Umbilical cord (tissue), 2 donors: ENCODE data around the gene CCDC167. TPM values are rescaled to one million over a fixed set of nuclear protein-coding genes. Genes with fewer than 3 reads are reported as not detected.

Source experiments
- DNase-seq: peaks from one replicate; pipeline ENCODE4 v3.0.0-alpha.2; 2015; ENCODE audit warnings: low spot score
- total RNA-seq: library from RNA; depleted of rRNA; stranded (reverse); fragments of >200 nt; gene quantifications from one replicate; pipeline ENCODE4 v1.2.3, GENCODE V29; 2014; ENCODE audit warnings: low replicate concordance; ENCODE audit not compliant: insufficient read depth

Gene CCDC167
- total RNA-seq, 1 donor from 2014 or later = 13.0 TPM

DNA sequence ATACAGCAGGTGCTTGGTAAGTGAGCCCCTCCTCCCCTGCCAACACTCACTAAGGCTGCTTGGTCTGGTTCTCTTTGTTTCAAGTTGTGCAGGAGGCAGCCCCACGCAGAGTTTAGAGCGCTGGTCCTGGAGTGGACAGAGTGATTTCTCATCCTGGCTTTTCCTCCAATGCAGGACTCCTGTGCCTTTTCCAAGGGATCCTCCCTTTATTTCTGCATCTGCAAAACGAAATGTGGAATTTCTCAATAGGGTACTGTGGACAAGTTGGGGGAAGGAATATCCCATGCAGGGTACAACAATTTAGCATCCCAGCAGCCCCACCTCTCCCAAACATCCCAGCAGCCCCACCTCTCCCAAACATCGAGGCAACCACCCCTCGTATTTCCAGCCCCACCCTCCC lies 30.6 kb upstream of the CCDC167 start:
- DNase-seq = no peak

DNA sequence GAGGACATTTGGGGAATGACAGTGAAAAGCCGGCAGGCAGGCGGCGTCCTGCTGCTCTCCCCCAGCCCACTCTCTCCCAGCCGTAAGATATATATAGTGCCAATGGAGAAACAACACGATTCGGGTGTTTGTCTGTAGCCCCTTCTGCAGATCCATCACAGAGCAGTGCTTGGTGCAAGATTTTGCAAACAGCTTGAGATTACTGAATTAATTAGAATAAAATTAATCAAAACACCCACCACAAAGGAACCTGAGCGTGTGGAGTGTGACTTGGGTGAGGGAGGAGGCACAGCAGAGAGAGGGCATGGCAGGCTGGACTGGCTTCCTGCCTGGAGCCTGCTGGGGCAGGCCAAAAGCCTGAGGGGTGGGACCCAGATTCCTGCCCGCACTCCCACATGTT lies 28.8 kb upstream of the CCDC167 start:
- no peak for DNase-seq

DNA sequence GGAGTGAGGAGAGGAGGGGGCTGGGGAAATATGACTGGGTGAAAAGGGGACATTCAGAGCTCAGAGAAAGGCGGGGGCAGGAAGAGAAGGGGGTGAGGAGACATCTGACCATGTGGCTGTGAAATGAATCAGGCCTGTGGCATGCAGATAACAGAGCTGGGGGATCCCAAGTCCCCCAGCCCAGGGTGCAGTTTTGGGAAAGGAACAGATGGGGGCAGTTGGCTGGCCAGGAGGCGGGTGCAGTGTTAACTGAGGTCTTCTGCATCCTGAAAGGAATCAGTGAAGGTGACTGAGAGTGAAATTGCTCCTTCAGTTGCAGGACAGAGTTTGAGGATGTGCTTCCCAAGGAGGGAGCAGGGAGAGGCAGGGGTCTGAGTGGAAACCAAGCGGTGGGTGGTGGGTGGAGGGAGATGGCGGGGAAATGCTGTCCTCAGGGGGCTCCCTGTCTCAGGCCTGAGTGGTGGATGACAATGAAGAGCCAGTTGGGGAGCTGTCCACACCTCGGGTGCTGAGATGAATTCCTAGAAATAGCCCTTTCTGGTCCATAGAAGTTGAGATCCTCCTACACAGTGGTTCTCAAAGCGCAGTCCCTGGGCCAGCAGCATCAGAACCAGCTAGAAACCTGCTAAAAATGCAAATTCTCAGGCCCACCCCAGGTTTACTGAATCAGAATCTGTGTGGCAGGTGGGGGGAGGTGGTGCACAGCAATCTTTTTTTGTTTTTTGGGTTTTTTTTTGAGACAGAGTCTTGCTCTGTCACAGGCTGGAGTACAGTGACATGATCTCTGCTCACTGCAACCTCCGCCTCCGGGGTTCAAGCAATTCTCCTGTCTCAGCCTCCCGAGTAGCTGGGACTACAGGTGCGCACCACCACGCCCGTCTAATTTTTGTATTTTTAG lies 26.0 kb upstream of the CCDC167 start:
- no peak for DNase-seq

DNA sequence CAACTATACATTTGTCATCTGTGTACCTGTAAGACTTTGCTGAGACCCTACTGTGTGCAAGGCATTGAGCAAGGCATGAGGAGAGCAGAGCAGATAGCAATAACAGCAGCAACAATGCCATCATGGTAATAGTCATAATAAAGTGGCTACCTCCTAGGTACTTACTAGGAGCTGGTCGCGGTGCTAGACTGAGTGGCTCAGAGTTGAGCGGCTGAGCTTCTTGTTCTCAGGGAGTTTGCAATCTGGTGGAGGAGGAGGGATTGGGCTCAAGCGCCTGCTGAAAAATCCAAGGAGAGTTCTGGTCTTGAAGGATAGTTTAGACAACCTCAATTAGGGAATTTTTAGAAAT lies 25.3 kb upstream of the CCDC167 start:
- DNase-seq = no peak

DNA sequence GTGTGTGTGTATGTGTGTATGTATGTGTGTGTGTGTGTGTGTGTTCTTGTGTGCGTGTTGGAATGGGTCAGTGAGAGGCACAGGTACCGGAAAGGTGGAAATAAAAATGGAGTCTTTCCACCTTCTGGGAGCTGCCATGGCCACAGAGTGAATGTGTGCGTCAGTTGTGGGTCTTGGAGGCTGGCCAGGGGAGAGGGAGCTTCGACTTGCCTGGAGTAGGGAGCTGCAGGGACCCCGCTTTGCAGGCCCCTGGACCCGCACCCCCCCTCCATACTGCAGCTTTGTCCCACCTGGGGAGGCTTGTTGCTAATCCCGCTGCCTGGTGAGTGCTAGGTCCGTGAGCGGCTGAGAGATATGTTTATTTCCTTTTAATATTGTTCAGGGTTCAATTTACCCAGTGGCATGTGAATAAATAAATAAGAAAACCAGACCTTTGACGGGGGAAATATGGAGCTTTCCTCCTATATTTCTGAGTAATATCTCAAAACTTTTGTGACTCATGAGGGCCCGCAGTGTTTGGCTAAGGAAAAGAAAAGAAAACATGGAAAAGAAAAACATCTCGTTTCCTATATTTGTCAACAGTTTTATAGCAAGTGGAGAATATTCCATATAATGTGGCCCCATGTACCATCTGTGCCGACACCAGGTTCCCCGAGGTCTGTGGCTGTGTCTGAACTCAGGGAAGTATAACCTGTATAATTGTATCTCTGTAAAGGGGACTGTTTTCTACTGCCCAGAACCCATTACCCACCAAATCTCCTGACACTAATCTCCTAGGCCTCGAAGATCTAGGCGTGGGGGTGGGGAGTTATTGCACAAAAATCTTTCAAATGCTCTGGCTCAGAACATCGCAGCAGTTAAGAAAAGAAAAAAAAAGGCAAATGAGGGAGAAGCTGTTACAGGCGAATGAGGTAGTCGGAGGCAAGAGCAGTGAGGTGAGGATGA lies 24.6 kb upstream of the CCDC167 start:
- no peak for DNase-seq

DNA sequence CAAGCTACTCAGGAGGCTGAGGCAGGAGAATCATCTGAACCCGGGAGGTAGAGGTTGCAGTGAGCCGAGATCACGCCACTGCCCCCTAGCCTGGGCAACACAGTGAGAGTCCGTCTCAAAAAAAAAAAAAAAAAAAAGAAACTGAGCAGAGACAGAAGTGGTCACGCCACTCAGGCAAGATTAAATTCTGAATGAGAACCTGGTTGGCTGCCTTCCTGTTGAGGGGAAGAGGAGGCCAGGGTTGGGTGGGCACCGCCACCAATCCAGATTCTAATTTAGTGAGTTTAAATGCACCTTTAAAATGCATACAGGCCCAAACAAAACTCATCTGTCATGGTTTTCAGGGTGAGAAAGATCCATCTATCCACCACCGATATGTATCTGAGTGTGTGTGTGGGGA lies 23.7 kb upstream of the CCDC167 start:
- DNase-seq = no peak

DNA sequence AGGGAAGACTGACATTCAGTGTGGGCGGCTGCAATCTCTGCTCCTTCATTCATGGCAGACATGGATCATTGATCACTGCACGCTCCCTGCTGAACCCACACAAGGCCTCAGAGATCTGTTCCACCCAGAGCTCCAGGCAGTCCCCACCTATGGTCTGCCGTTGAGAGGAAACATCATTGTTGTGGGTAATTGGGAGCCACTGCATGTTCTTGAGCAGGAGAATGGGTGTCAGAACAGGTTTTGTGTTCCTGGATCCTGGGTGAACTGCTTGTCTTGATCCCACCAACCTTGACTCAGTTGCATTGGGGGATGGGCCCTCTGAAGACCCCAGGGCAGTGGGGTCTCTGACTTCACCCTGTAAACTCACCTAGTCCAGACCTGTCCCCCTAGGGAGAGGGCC lies 23.1 kb upstream of the CCDC167 start:
- DNase-seq = no peak

DNA sequence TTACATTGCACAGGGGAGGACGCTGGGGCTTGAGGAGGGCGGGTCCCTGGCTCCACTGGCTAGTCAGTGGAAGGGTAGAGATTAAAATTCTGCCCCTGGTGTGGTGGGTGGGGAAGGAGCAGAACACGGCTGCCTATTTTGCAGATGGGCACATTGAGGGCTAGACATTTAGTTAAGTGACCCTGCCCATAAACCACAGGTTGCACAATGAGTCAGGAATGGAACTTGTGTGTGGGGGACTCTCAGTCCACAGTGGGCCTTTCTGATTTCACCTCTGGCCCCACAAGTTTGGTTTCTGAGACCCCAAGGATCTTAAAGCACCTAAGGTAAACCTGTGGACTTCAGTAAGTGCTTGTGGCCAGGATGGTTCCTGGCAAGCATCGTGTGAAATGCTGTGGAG lies 22.0 kb upstream of the CCDC167 start:
- no peak for DNase-seq

DNA sequence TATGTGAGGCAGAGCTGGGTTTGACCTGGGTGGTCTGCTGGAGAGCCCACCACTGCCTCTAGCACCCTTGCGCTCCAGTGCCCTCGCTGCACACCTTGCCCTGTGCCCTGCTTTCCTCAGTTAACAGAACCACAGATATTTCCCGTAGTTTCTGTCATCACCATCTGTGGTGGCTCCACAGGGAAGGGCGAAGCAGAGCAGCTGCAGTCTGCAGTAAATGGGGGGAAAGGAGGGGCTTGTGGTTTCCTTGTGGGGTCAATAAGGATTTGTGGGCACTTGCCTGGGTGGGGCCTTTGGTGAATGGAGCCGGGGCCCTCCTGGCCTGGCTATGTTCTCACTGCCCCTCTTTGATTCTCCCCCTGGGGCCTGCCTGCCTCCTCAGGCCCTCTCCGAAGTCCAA lies 21.2 kb upstream of the CCDC167 start:
- no peak for DNase-seq

DNA sequence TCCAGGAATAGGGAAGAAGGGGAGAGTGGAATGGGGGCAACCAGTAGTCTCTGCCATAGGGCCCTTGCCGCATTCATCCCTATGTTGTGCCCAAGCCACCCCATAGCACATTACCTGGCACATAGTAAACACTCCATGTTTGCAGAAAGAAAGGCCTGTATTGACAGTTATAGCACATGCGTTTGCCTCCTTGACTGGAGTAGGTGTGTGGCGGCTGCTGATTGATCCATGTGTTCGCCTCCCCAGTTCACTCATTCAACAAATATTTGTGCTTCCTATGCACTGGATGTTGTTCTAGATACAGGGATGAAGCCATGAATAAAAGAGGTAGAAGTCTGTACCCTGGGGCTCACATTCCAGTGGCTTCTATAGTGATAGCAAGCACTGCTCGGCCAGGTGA lies 19.8 kb upstream of the CCDC167 start:
- no peak for DNase-seq

DNA sequence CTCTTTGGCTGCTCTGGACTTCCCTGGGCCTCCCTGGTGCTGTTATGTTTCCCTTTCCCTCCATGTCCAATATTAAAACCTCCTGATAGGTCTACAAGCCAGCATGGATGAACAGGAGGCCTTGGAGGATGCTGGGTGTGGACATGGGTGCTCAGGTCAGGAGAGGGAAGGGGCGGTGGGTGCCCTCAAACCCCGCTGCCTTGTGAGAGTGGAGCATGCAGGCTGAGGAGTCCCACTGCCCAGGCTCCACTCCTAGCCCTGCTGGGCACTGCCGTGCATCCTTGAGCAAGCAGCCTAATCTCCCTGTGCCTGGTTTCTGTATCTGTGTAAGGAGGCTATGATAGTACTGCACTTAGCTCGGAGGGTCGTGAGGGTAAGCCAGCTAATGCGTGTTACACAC lies 18.4 kb upstream of the CCDC167 start:
- DNase-seq = no peak

DNA sequence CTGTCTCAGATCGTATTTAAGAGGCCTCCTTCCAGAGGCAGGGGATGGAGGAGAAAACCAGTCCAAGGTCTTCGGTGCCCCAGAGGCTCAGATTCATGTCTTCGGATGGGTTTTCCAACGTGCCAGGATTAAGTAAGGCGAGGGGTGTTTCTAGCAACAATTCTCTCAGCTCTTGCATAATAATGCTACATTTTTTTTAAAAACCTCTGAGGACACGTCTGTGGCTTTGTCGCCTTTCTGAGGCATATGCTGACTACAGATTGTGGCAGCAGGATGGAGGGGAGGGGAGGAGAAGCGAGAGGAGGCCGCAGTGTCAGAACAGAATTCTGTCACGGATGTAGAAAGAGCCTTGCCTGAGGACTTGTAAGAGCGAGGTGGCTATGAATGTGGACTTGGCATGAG lies 17.7 kb upstream of the CCDC167 start:
- no peak for DNase-seq

DNA sequence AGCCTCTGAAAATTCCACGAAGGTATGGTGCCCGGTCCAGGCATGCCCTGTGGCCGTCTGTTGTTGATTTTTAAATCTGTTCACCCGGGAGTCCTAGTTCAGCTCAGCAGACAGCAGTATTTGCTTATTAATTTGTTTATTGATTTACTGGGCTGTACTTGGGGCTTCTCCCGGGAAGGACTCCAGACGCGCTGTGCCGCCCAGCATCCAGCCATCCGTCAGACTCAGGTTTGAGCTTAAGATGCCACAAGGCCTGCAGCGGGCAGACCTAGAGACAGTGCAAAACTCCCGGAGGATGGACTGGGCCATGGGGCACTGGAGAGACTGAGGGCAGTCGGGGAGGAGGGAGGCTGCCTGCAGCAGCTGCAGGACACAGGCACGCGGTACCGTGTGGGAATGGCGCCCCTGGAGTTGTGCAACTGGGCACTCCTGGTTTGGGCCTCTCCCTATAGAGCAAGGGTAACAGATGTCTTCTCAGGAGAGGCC lies 17.3 kb upstream of the CCDC167 start:
- DNase-seq = peak; percentile 45

DNA sequence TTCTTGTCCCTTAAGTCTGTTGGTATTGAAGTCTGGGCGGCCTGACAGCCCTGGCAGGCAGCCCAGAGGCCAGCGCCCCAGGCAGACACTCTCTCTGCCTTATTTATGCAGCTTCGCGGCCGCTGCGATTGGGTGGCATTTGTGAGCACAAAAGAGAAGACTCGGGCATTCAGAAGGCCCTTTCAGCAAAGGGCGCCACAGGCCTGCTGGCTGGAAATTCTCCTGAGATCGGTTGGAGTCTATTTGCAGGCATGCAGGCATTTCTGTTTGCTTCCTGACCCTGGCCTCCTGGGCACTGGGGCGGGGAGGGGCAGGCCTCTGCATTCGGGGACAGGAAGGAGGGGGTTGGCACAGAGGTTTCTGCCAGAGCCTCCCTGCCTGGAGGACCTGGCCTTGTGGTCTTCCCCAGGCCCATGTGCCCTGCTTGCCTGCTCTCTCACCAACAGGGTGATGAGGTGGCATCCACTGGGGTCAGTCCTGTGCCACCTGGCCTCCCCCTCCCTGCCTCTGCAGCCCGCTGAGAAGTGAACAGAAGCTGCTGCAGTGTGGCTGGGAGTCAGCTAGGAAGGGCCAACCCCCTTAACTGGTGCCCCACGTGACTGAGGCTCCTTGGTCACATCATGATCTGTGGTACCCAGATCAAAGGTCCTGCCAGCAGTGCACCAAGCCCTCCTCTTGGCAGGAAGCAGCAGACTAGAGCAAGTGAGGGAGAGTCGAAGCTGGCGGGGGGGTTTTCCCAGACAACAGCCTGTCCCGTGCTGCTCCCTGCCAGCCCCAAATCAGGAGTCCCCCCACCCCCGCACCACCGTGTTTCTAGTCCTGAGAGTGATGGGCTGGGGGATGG lies 16.6 kb upstream of the CCDC167 start:
- DNase-seq = peak; percentile 35

DNA sequence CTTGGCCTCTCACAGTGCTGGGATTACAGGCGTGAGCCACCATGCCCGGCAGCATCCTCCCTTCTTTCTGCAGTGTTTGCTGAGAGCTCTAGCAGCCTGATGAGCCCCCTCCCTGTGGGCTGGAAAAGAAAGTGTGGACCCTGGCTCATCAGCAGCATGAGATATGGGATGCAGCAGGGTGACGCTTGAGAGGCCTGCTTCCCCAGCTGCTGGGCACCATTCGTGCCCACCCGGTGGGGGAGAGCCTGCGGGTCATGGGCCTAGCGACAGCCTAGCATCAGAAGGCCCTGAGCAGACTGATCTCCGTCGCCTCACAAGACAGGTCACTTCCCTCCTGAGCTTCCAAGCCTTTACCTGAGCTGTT lies 16.0 kb upstream of the CCDC167 start:
- DNase-seq = no peak

DNA sequence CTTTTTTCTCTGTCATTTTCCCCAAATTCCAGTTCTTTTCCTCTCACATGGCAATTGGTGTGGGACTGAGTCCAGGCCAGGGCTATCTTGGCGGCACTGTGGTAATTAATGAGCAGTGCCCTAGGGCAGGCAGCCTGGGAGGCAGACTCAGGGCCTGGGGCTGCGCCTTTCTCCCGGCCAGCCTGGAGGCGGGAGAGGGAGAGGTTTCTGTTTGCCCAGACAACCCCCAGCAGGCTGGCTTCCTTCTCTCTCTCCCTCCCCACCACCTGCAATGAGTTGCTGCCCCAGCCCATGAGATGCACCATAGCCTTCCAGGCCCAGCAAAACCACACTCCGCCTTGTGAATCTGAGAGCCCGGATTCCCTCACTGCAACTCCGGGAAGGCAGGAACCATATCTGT lies 15.1 kb upstream of the CCDC167 start:
- DNase-seq = no peak

DNA sequence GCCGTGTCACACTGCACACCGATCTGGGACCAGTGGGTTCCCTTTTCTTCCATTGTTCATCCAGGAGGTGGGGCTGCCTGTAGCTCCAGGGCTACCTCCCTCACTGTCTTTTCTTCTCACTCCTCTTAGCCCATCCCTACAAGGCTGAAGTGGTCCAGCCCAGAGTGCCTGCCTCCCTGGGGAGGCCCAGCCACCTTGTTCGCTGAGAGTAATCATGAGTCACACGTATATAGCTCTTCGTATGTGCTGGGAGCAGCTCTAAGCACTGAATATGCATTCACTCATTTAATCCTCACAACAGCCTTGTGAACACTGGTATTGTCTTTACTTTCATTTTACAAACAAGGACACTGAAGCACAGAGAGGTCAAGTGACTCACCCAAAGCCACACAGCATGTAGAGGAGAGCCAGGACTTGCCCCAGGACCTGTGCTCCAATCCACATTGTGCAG lies 14.7 kb upstream of the CCDC167 start:
- no peak for DNase-seq

DNA sequence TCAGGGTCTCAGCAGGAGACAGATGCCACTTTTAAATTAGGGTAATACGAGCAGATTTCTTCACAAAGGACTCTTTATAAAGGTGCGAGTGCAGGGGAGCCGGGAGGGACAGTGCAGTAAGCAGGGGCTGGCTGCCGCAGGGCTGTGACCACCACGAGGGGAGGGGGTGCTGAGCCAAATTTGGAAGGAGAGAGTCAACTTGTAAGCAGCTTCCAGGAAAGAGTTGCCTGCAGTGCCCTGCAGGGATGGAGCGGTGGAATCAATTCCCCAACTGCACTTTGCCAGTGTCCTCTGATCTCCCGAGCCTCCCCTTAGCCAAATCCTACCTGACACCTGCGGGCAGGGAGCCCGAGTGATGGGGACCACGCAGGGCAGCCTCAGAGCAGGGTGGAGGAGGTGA lies 13.9 kb upstream of the CCDC167 start:
- no peak for DNase-seq

DNA sequence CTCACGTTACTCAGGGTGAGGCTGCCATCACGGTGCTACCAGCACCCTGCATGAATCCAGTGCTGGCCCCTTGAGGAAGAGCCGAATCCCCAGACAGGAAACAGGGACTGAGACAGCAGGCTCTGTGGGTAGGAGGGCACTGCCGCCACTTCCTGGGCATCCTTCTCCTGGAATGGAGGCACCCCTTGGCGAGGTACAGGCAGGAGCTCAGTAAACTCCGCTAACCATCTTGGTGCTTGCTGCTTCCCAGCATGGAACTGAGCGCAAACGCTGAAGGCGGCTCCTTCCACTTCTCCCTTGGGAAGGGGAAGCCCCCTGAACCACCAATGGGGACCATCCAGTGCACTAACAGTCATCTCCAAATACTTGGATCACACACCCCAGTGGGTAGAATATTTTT lies 13.5 kb upstream of the CCDC167 start:
- no peak for DNase-seq

DNA sequence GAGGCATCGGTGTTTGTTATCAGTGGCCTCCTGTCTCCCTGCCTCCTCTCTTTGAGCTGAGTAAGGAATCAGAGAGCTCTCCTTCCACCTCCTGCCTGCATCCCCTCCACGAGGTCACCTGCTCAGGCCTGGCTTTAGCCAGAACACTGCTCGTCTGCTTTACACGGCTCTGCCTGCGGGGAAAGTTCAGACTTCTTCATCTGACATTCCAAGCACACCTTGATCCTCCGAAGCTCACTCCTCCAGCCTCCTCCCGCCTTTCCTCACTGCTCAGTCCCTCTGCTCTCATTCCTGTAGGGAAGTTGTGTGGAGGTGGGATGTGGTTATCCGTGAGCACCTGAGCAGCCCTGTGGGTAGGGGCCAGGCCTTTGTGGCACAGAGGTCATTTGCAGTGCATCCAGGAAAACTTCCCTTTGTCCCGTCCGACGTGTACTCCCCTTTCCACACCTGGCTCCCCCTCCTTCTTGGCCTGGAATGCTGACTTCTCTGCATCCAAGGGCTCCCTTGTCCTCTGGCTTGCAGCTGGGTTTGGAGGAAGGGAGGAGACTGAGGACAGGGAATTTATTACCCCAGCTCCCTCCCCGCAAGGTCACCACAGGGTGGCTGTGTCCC lies 12.8 kb upstream of the CCDC167 start:
- DNase-seq = no peak

DNA sequence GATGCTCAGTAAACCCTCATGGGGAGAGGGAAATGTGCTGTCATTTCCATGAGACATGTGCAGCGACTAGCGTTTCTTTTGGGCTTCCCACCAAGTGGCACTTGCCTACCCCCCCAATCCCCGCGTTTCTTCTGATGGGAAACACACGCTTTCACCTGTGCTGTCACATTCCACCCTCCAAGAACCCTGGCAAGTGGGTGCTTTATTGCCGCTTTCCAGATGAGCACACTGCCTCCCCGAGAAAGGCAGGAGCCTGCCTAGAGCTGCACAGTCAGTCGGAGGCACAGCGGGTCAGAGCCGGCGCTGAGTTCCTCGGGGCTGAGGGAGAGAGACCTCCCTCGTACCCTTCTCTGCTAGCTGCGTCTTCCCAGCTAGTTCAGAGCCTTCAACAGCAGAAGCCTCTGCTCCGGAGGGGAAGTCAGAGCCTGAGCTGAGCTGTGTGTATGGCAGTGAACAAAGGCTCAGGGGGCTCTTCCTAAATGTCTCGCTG lies 12.3 kb upstream of the CCDC167 start:
- DNase-seq = no peak
